MG63 (cell line): ENCODE results near the gene IRX1. TPM values are rescaled to one million over a fixed set of nuclear protein-coding genes. Genes with fewer than 3 reads are reported as not detected.
A peak's percentile ranks its signal among the peaks of the same experiment; 100 is the strongest.

ENCODE experiments used
- DNase-seq: peaks from one replicate; pipeline ENCODE4 v3.0.0-alpha.2; 2020
- H3K27me3 ChIP-seq: fragments of 250-450 bp; sonication (Bioruptor Pico); 2 replicates; pipeline ENCODE4 v1.5.1; 2020; ENCODE audit warnings: mild to moderate bottlenecking, moderate library complexity
- H3K36me3 ChIP-seq: fragments of 250-450 bp; sonication (Bioruptor Pico); 2 replicates; pipeline ENCODE4 v1.5.1; 2020; ENCODE audit warnings: mild to moderate bottlenecking, moderate library complexity
- H3K4me3 ChIP-seq: fragments of 250-450 bp; sonication (Bioruptor Pico); 2 replicates; pipeline ENCODE4 v1.5.1; 2020; ENCODE audit warnings: mild to moderate bottlenecking, moderate library complexity
- H3K9me3 ChIP-seq: fragments of 250-450 bp; sonication (Bioruptor Pico); 2 replicates; pipeline ENCODE4 v1.5.1; 2020; ENCODE audit warnings: mild to moderate bottlenecking, moderate library complexity
- total RNA-seq: library from RNA; depleted of rRNA; stranded (reverse); fragments of >200 nt; shearing (Covaris generic); gene quantifications from 2 replicates; pipeline ENCODE4 v1.2.3, GENCODE V29; 2014; ENCODE audit warnings: low replicate concordance

IRX1 gene
- total RNA-seq, 1 experiment from 2014 or later: 16.7 TPM

DNA sequence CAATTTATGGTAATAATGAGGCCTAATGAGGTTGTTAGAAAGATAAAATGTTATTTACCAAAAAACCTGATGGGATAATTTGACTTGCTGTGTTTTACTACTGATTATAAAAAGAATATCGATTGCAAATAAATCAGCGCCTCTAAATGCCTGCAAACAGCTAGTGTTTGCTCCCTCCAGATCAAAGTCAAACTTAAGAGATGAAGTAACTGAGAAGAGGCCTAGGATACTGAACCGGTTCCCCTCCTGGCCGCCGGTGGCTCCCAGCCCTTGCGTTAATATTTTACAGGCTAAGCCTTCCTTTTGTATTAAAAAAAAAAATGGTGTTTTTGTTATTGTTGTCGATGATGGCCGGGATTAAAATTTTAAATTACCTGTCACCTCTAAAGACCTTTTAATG lies 2.6 kb downstream of the IRX1 start:
- H3K4me3 ChIP-seq: peak overlapping the region; percentile 69
- H3K9me3 ChIP-seq: no peaks in the 10 kb centered on the region
- no peak for DNase-seq
- 0 out of 2 replicates have a peak, but pooled peaks cover 2% of the 10 kb centered on the region for H3K27me3 ChIP-seq
- peaks cover 33% of the 10 kb centered on the region for H3K36me3 ChIP-seq

GRCh38 chr5:3598769-3599211 lies 3.2 kb downstream of the IRX1 start:
- DNase-seq: no peak
- Histone ChIP-seq H3K36me3 (peaks cover 33% of the 10 kb centered on the region), H3K4me3 (peak overlapping the region; percentile 69), H3K27me3 (0 out of 2 replicates have a peak, but pooled peaks cover 1% of the 10 kb centered on the region), H3K9me3 (no peaks in the 10 kb centered on the region)

DNA sequence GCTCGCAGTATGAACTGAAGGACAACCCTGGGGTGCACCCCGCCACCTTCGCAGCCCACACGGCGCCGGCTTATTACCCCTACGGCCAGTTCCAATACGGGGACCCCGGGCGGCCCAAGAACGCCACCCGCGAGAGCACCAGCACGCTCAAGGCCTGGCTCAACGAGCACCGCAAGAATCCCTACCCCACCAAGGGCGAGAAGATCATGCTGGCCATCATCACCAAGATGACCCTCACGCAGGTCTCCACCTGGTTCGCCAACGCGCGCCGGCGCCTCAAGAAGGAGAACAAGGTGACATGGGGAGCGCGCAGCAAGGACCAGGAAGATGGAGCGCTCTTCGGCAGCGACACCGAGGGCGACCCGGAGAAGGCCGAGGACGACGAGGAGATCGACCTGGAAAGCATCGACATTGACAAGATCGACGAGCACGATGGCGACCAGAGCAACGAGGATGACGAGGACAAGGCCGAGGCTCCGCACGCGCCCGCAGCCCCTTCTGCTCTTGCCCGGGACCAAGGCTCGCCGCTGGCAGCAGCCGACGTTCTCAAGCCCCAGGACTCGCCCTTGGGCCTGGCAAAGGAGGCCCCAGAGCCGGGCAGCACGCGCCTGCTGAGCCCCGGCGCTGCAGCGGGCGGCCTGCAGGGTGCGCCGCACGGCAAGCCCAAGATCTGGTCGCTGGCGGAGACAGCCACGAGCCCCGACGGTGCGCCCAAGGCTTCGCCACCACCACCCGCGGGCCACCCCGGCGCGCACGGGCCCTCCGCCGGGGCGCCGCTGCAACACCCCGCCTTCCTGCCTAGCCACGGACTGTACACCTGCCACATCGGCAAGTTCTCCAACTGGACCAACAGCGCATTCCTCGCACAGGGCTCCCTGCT lies 3.8 kb downstream of the IRX1 start:
- Histone ChIP-seq H3K4me3 (no peak overlapping the region), H3K36me3 (peaks cover 37% of the 10 kb centered on the region), H3K27me3 (no peaks in the 10 kb centered on the region), H3K9me3 (no peaks in the 10 kb centered on the region)
- no peak for DNase-seq

- peaks cover 37% of the 10 kb centered on the region for H3K36me3 ChIP-seq
- H3K9me3 ChIP-seq: no peaks in the 10 kb centered on the region
- DNase-seq: no peak
- no peaks in the 10 kb centered on the region for H3K27me3 ChIP-seq
- no peak overlapping the region for H3K4me3 ChIP-seq
Measured at GRCh38 chr5:3600106-3601060, 4.8 kb downstream of the IRX1 start.

DNA sequence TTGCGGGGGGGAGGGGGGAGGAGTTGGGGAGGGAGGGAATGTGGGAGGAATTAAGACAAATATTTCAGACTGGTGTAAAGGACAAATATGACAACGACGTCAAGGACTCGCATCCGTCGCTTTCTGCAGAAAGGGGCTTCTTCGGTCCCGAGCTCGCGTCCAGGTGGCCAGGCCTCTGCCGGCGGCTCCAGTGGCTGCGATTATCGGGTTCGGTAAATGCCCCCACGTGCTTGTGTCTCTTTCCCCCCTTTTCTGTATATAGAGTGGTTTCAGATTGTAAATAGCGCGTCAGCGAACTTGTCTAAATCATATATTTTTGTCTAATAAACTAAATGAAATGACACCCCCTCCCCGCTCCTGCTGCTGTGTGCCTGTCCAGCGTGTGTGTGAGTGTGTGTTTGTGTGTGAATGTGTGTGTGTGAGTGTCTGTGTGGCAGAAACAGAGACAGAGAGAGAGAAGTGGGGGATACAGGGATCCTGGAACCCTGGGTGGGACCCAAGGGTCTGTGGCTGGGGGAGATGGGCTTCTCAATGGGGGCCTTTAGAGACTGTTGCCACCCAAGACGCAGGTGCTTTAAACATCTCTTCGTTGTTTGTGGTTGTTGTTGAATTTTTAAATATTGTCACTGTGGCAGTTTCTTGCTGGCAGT lies 5.6 kb downstream of the IRX1 start:
- no peak for DNase-seq
- H3K4me3 ChIP-seq: no peak overlapping the region
- H3K9me3 ChIP-seq: no peaks in the 10 kb centered on the region
- H3K36me3 ChIP-seq: peaks cover 37% of the 10 kb centered on the region
- no peaks in the 10 kb centered on the region for H3K27me3 ChIP-seq

GRCh38 chr5:3601911-3602782 lies 6.5 kb downstream of the IRX1 start:
- DNase-seq: no peak
- Histone ChIP-seq H3K4me3 (no peak overlapping the region), H3K36me3 (peaks cover 37% of the 10 kb centered on the region), H3K9me3 (no peaks in the 10 kb centered on the region), H3K27me3 (no peaks in the 10 kb centered on the region)

- H3K27me3 ChIP-seq: no peaks in the 10 kb centered on the region
- H3K9me3 ChIP-seq: no peaks in the 10 kb centered on the region
- peaks cover 35% of the 10 kb centered on the region for H3K36me3 ChIP-seq
- DNase-seq: no peak
- H3K4me3 ChIP-seq: no peak overlapping the region
Measured at GRCh38 chr5:3602785-3603502, 7.3 kb downstream of the IRX1 start.

DNA sequence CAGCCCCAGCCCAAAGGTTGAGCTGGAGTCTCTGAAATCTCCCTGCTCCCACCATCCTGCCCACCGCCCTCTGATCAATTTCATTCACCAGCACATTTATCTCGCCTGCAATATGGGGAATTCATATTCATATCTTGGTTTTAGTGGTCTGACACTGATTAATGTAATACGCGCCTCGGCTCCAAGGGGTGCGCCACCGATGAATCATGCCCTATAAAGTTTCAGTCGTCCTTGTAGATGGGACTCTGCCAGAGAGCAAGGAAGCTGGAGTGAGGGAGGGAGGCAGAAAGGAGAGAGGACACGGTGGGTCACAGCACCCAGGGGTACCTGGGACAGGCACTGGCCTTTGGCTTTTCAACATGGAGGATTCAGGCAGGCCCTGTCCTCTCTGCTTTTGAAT lies 8.9 kb downstream of the IRX1 start:
- no peak overlapping the region for H3K4me3 ChIP-seq
- H3K36me3 ChIP-seq: peaks cover 35% of the 10 kb centered on the region
- H3K9me3 ChIP-seq: no peaks in the 10 kb centered on the region
- no peak for DNase-seq
- no peaks in the 10 kb centered on the region for H3K27me3 ChIP-seq

GRCh38 chr5:3605298-3606010 lies 9.8 kb downstream of the IRX1 start:
- H3K9me3 ChIP-seq: no peaks in the 10 kb centered on the region

DNA sequence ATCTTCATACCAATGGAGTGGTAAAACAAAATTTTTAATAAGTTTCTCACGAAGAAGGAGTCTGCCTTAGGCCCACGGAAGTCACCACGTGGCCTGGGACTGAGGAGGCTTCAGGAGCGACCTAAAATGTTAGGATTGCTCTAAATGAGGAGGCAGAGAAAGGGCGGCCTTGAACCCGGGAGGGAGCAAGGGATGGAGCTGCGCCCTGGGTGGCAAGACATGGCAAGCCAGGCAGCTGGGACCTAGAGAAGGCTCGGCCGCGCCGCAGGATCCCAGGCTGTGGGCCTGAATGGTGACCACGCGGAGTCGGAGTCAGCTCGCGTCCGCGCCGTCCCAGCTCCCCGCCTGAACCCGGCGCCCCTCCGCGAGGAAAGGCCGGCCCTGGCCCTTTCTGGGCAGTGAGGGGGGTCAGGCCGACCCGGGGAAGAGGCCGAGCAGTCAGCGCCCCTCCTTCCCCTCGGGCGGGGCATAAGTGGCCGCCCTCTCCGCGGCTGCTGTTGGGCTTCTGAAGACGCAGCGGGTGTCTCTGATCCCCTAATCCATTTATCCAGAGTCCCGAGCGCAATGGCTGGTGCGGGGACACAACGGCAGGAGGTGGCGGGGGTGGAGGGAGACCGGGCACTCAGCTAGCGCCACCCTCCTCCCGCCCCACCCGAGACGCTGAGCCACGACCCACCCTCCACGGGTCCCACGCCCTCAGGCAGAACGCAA lies 10.6 kb downstream of the IRX1 start:
- peaks cover 23% of the 10 kb centered on the region for H3K36me3 ChIP-seq
- H3K9me3 ChIP-seq: no peaks in the 10 kb centered on the region
- DNase-seq: no peak
- no peak overlapping the region for H3K4me3 ChIP-seq
- H3K27me3 ChIP-seq: no peaks in the 10 kb centered on the region

More at GRCh38 chr5:3605298-3606010, 9.8 kb downstream of the IRX1 start:
- peaks cover 29% of the 10 kb centered on the region for H3K36me3 ChIP-seq
- H3K4me3 ChIP-seq: no peak overlapping the region
- DNase-seq: no peak
- H3K27me3 ChIP-seq: no peaks in the 10 kb centered on the region

DNA sequence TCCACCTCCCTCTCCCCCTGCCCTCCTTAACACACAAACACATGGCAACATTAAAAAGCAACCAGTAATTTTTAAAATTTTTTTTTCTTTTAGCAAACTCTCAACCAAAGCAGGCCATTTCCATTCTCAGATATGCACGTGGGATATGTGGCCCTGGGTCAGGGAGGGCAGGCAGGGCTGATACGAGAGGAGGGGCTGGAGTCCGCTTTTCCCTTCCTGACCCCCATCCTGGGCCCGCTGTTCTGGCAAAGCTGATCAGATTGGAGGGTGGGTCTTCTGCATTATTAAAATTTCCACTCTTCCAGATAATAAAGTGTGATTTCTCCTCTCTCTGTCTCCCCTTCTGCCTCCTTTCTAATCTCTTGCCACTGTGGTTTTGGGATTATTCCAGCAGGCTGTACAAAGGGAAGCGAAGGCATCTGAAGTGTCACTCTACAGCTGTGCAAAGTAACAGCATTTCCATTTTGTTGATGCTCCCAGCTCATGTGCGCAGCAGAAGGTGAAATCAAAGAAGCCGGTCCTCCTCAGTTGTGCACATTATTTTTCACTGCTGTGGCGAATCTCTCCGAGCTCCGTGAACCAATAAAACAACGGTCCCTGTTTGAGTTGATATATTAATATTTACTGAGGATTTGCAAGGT lies 12.0 kb downstream of the IRX1 start:
- Histone ChIP-seq H3K4me3 (no peak overlapping the region), H3K9me3 (no peaks in the 10 kb centered on the region), H3K27me3 (no peaks in the 10 kb centered on the region), H3K36me3 (peaks cover 10% of the 10 kb centered on the region; the same call in 1 of the 2 replicates)
- DNase-seq: no peak

DNA sequence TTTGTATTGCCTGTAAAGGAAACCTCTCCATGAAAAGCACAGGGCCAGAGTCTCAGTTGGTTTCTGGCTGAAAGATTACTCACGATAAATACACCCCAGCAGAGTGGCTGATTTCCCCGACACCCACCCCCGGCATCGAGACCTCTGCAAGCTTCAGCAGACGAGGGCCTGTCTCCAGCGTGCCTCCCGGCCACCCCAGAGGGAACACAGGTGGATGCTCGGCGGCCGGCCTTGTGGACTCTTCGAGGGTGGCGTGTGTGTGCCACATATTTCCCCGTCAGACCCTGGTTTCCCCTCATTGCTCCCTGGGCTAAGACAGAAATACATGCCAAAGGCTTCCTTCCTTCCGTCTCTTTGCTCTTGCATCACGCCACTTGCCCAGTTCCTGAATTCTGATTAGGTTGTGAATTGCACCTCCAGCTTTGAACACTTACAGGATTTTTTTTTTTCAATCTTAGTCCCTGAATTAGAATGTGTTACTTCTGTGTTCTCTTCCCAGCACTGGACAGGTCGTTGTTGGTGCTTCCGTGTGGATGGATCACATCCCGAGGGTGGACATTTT lies 13.6 kb downstream of the IRX1 start:
- no peak overlapping the region for H3K4me3 ChIP-seq
- no peaks in the 10 kb centered on the region for H3K9me3 ChIP-seq
- DNase-seq: no peak
- H3K36me3 ChIP-seq: peaks cover 7% of the 10 kb centered on the region; the same call in 1 of the 2 replicates
- H3K27me3 ChIP-seq: no peaks in the 10 kb centered on the region

DNA sequence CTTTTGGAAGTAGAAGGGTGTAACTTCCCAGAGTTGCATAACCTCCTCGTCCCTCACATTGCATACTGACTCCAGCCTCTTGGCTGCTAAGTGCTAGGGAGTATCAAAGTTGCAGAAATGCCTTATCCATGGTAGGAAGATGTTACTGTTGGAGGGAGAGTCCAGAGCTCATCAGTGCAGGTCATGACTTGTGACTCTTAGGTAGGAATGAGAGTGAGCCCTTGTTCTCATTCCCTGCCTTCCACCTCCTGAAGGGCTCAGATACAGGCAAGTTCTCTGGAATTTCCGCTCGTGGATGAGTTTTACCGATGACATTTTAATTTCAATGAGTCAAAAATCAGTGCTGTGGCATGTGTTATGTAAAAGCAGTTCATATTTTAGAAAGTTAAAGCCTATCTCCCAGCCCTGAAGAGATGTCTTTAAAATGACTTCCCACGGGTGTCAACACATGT lies 17.0 kb downstream of the IRX1 start:
- Histone ChIP-seq H3K27me3 (no peaks in the 10 kb centered on the region), H3K4me3 (no peak overlapping the region), H3K36me3 (peaks cover 5% of the 10 kb centered on the region; the same call in 1 of the 2 replicates), H3K9me3 (no peaks in the 10 kb centered on the region)
- no peak for DNase-seq
